Measurements from ENCODE around the gene RTN4R.

Gene RTN4R

GRCh38 chr22:20197407-20198030, 70.6 kb downstream of the RTN4R start:
- TF ChIP-seq POLR2A (IDR thresholded peaks at IDR 0.05; ENCODE audit: extremely low read depth, insufficient read length) (no peak), MYC (IDR thresholded peaks at IDR 0.05; ENCODE audit: low read depth, low read length) (no peak), CTCF (IDR thresholded peaks at IDR 0.05; ENCODE audit: low read depth, low read length) (no peak)
- TF ChIP-seq, protein P1, sequence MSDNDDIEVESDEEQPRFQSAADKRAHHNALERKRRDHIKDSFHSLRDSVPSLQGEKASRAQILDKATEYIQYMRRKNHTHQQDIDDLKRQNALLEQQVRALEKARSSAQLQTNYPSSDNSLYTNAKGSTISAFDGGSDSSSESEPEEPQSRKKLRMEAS (IDR thresholded peaks at IDR 0.05; ENCODE audit: low read depth, low read length): no peak
- H3K4me3 ChIP-seq (ENCODE audit: low read depth, low read length): no peak overlapping the region
- no peak for DNase-seq (ENCODE audit: low read depth)

- no peak for DNase-seq (ENCODE audit: low read depth)
- TF ChIP-seq, protein P1 (IDR thresholded peaks at IDR 0.05; ENCODE audit: low read depth, low read length): no peak
- TF ChIP-seq MYC (IDR thresholded peaks at IDR 0.05; ENCODE audit: low read depth, low read length) (no peak), CTCF (IDR thresholded peaks at IDR 0.05; ENCODE audit: low read depth, low read length) (no peak), POLR2A (IDR thresholded peaks at IDR 0.05; ENCODE audit: extremely low read depth, insufficient read length) (no peak)
- no peak overlapping the region for H3K4me3 ChIP-seq (ENCODE audit: low read depth, low read length)
Observed at GRCh38 chr22:20196094-20196842, 71.8 kb downstream of the RTN4R start.

DNA sequence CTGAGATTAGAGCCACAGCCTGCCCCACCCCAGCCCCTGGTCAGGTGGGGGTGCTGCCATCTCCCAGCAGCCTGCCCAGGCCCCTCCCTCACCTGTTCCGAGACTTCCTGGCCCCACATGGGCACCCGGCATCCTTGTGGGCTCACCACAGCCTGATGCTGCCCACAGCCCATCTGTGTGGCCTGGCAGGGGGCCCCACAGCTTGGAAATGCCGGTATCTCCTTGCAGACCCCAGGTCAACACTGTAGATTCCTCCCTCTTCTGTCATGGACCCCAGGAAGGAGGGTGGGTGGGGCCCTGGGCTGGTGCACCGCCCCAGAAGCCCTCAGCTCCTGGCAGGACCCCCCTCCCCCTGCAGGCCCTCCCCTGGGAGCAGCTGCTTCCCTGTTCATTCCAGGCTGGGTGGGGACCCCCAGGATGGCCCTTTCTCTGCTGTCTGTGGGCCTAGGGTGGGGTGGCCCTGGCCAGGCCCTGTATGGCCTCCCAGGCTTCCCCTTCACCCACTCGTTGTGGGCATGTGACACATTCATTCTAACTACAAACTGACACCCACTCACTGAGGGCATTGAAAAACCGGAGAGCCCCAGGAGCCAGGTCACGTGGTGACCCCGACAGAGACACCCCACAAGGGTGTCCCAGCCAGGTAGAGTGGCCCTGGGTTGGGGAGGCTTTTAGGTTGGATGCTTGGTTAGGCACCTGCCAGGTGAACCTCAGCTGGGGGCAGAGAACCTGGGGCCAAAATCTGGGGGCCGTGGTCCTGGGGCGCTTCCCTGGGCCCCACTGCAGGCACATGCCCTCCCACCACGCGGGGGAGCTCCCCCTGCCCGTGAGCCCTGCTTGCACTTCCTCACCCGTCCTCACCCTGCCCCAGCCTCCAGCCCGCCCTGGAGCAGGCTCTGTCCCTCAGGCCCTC, 73.2 kb downstream of the RTN4R start:
- DNase-seq (ENCODE audit: low read depth): no peak
- H3K4me3 ChIP-seq (ENCODE audit: low read depth, low read length): no peak overlapping the region
- TF ChIP-seq POLR2A (IDR thresholded peaks at IDR 0.05; ENCODE audit: extremely low read depth, insufficient read length) (no peak), MYC (IDR thresholded peaks at IDR 0.05; ENCODE audit: low read depth, low read length) (no peak), CTCF (IDR thresholded peaks at IDR 0.05; ENCODE audit: low read depth, low read length) (no peak)
- TF ChIP-seq, protein P1 (IDR thresholded peaks at IDR 0.05; ENCODE audit: low read depth, low read length): no peak

DNA sequence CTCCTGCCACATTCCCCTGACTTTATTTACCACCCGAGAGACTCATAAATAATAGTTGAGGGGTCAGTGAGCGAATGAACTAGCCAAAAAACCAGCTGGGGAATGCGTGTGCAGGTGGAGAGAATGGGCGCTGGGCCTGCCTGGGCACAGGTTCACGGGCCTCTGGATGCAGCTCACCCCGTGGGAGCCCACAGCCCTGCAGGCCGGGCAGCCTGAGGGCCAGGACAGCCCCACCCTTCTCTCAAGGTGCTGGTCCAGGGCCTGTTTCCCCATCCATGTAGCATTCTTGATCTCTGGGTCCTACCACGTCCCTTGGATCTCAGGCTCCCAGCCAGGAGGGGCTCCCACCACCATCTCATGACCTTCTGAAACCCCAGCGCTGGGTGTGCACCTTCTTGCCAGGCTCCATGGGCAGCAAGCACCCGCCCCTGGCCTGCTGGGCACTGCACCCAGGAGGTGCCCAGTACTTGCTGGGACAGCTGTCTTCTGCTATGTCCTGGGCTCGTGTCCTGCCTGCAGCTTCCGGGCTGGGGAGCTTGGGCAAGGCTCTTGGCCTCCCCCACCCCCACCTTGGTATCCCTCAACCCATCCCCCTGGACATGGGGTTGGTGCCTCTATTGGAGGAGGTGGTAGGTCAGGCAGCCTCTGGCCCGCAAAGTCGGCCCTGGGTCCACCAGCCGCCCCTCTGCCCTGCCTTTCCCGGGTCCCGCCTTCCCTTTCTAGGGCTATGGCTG, 74.2 kb downstream of the RTN4R start:
- DNase-seq (ENCODE audit: low read depth): no peak
- TF ChIP-seq CTCF (IDR thresholded peaks at IDR 0.05; ENCODE audit: low read depth, low read length): no peak
- TF ChIP-seq MYC (IDR thresholded peaks at IDR 0.05; ENCODE audit: low read depth, low read length): no peak
- TF ChIP-seq, protein P1 (IDR thresholded peaks at IDR 0.05; ENCODE audit: low read depth, low read length): no peak
- no peak for TF ChIP-seq POLR2A (IDR thresholded peaks at IDR 0.05; ENCODE audit: extremely low read depth, insufficient read length)
- H3K4me3 ChIP-seq (ENCODE audit: low read depth, low read length): no peak overlapping the region

Measured in NB4 (cell line).